DND-41 (cell line): ENCODE measurements around the gene B4GALT4.

Source experiments
- EZH2 ChIP-seq: IDR thresholded peaks from 3 replicates; pipeline ENCODE4 v1.6.1; 2012; ENCODE audit warnings: borderline replicate concordance, low read depth, mild to moderate bottlenecking, moderate library complexity, low read length, inconsistent platforms; ENCODE audit not compliant: severe bottlenecking
- TF ChIP-seq, protein P1 (sequence below): IDR thresholded peaks from 2 replicates; pipeline ENCODE4 v1.5.1; 2012; ENCODE audit warnings: borderline replicate concordance, low read length, moderate library complexity, mild to moderate bottlenecking; ENCODE audit not compliant: poor library complexity, severe bottlenecking; ENCODE audit errors: extremely low read depth

DNA sequence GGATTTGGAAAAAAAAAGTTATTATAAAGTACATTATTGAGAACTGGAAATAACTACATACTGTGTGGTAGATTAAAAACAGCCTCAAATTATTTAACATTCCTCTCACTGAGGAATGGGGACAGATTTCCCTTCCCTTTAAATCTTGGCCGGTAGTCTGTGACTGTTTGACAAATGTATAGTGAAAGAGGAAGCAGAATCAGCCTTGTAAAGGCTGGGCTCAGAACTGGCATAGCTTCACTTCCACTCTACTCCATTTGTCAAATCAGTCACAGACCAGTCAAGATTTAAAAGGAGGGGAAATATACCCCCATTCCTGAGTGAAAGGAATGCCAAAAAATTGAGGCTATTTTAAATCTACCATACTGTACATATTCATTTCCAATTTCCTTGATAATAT is 18.2 kb upstream of the B4GALT4 start:
- TF ChIP-seq, protein P1, sequence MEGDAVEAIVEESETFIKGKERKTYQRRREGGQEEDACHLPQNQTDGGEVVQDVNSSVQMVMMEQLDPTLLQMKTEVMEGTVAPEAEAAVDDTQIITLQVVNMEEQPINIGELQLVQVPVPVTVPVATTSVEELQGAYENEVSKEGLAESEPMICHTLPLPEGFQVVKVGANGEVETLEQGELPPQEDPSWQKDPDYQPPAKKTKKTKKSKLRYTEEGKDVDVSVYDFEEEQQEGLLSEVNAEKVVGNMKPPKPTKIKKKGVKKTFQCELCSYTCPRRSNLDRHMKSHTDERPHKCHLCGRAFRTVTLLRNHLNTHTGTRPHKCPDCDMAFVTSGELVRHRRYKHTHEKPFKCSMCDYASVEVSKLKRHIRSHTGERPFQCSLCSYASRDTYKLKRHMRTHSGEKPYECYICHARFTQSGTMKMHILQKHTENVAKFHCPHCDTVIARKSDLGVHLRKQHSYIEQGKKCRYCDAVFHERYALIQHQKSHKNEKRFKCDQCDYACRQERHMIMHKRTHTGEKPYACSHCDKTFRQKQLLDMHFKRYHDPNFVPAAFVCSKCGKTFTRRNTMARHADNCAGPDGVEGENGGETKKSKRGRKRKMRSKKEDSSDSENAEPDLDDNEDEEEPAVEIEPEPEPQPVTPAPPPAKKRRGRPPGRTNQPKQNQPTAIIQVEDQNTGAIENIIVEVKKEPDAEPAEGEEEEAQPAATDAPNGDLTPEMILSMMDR = no peak
- TF ChIP-seq EZH2 = no peak
